Adrenal gland (tissue), 12 donors: Measurements from ENCODE around the gene HEY2. TPM values are rescaled to one million over a fixed set of nuclear protein-coding genes. Genes with fewer than 3 reads are reported as not detected.

Experiments
- DNase-seq, 7 donors: peaks; one replicate each; pipeline ENCODE4 v3.0.0-alpha.2; 2019 to 2020
- H3K27ac ChIP-seq, 5 donors: fragments of 200-600 bp; sonication (generic) in 4 of 5; 1 replicate in 3 of 5; 2 replicates in 2 of 5; pipeline versions ENCODE4 v1.5.1 to v1.8.0; 2016 to 2020; ENCODE audit warnings: mild to moderate bottlenecking in 1 of 5
- H3K27me3 ChIP-seq: fragments of 200-600 bp; 2 replicates; pipeline ENCODE4 v1.8.0; 2021
- H3K36me3 ChIP-seq, 2 donors: fragments of 200-600 bp; replicated peaks in 1 of 2; 1 replicate in 1 of 2; 2 replicates in 1 of 2; pipeline versions ENCODE4 v1.5.1 to v1.8.0; 2018 to 2022
- H3K4me1 ChIP-seq, 2 donors: fragments of 200-600 bp; replicated peaks in 1 of 2; 1 replicate in 1 of 2; 2 replicates in 1 of 2; pipeline versions ENCODE4 v1.5.1 to v1.8.0; 2018 to 2021
- H3K4me3 ChIP-seq, 4 donors: fragments of 200-600 bp; sonication (generic) in 3 of 4; one replicate each; pipeline ENCODE4 v1.5.1; 2016 to 2018
- H3K9me3 ChIP-seq, 3 donors: fragments of 200-600 bp; sonication (generic) in 1 of 3; replicated peaks in 1 of 3; 1 replicate in 2 of 3; 2 replicates in 1 of 3; pipeline versions ENCODE4 v1.5.1 to v1.8.0; 2016 to 2021
- CTCF ChIP-seq, 6 experiments: fragments of 450-650 bp in 4 of 6; fragments of 200-600 bp in 2 of 6; sonication (generic) in 1 of 6; IDR thresholded peaks; 1 replicate in 5 of 6; 2 replicates in 1 of 6; pipeline versions ENCODE4 v1.5.1 to v1.8.0; 2016 to 2021; ENCODE audit warnings: antibody characterized with exemption in 6 of 6, mild to moderate bottlenecking in 2 of 6, moderate library complexity in 1 of 6
- POLR2A ChIP-seq, 2 donors: fragments of 450-650 bp; IDR thresholded peaks; one replicate each; pipeline ENCODE4 v1.6.1; 2017; ENCODE audit warnings: antibody characterized with exemption in 2 of 2, mild to moderate bottlenecking in 2 of 2, moderate library complexity in 1 of 2
- WGBS, 4 donors: extraction: QIAGEN DNeasy Blood & Tissue Kit in 2 of 4; methylation state at CpG; one replicate each; pipeline versions ENCODE4 v1.1.5 to v1.1.7; 2013 to 2017; 5-methylcytosine and 5-hydroxymethylcytosine counted together
- intact Hi-C, 2 donors: fragments of 100-400 bp; cut with DNase I; formaldehyde crosslinking; loops; one replicate each; pipeline versions ENCODE4 v1.14.1 to v1.15.0; 2022 to 2023
- polyA plus RNA-seq, 3 donors: library from polyadenylated mRNA; stranded (reverse); fragments of 200-250 nt in 2 of 3; fragments of 350-450 nt in 1 of 3; fragmentation: Illumina TruSeq in 1 of 3; extraction: RNeasy Lipid Tissue Mini Kit (QIAGEN cat#74804) in 1 of 3; gene quantifications; one replicate each; pipeline ENCODE4 v1.2.3, GENCODE V29; 2013 to 2014
- total RNA-seq, 9 donors: library from RNA; depleted of rRNA in 4 of 9; stranded (reverse); fragments of >200 nt in 4 of 9; fragments of 120-200 nt in 1 of 9; fragmentation: NEBNext Ultra II Directional in 1 of 9; extraction: Animal tissue kit (Norgen Biotek cat#: 25700) in 1 of 9; gene quantifications; one replicate each; pipeline versions ENCODE4 v1.1.0 to v1.2.4, GENCODE V29; 2013 to 2023
- donor health status: healthy with polysubstance abuse.
- donor health status: Bipolar disorder and iron deficiency.
- donor health status: DM: yes; HTN: yes; CAD: no.
- donor health status: DM: no; HTN: no; CAD: no.
- donor health status: DM: no; HTN: no; CAD: no.
- donor health status: DM: yes; HTN: yes; CAD: no.

Gene HEY2
- total and polyA plus RNA-seq, 12 donors: 0.46 to 2.1 (median 1.2) TPM; not detected in 1

GRCh38 chr6:125718109-125718508 lies 31.3 kb upstream of the HEY2 start:
- no peak overlapping the region for H3K27ac ChIP-seq
- 76 to 81% (median 79%) methylated on average over 2 of the region's 2 CpGs for WGBS, 4 donors
- H3K4me3 ChIP-seq: no peak overlapping the region
- H3K9me3 ChIP-seq: no peaks in the 10 kb centered on the region
- no peak for DNase-seq
- intact Hi-C loops: no loop called here
- H3K27me3 ChIP-seq: no peaks in the 10 kb centered on the region
- H3K4me1 ChIP-seq: no peaks in the 10 kb centered on the region
- no peaks in the 10 kb centered on the region for H3K36me3 ChIP-seq
- no peak for TF ChIP-seq CTCF (IDR thresholded peaks at IDR 0.05)
- no peak for TF ChIP-seq POLR2A (IDR thresholded peaks at IDR 0.05)

GRCh38 chr6:125722886-125723285 lies 26.5 kb upstream of the HEY2 start:
- H3K36me3 ChIP-seq: no peaks in the 10 kb centered on the region
- H3K27ac ChIP-seq: no peak overlapping the region
- no peaks in the 10 kb centered on the region for H3K27me3 ChIP-seq
- DNase-seq: no peak
- TF ChIP-seq CTCF (IDR thresholded peaks at IDR 0.05) (no peak), POLR2A (IDR thresholded peaks at IDR 0.05) (no peak)
- no peak overlapping the region for H3K4me3 ChIP-seq
- no peaks in the 10 kb centered on the region for H3K9me3 ChIP-seq
- H3K4me1 ChIP-seq: no peaks in the 10 kb centered on the region
- intact Hi-C loops: no loop called here

- Histone ChIP-seq H3K4me1 (no peaks in the 10 kb centered on the region), H3K27me3 (no peaks in the 10 kb centered on the region), H3K4me3 (no peak overlapping the region), H3K9me3 (no peaks in the 10 kb centered on the region), H3K36me3 (no peaks in the 10 kb centered on the region), H3K27ac (no peak overlapping the region)
- no peak for TF ChIP-seq CTCF (IDR thresholded peaks at IDR 0.05)
- TF ChIP-seq POLR2A (IDR thresholded peaks at IDR 0.05): no peak
- intact Hi-C loops: no loop called here
- DNase-seq: no peak
These were observed 22.2 kb upstream of the HEY2 start for GRCh38 chr6:125727216-125727615.

GRCh38 chr6:125728739-125729138 lies 20.7 kb upstream of the HEY2 start:
- DNase-seq: peak in 1 of 7 donors; percentile 23
- intact Hi-C loops: no loop called here
- no peak for TF ChIP-seq POLR2A (IDR thresholded peaks at IDR 0.05)
- no peak for TF ChIP-seq CTCF (IDR thresholded peaks at IDR 0.05)
- H3K4me3 ChIP-seq: no peak overlapping the region
- no peak overlapping the region for H3K27ac ChIP-seq
- no peaks in the 10 kb centered on the region for H3K36me3 ChIP-seq
- H3K9me3 ChIP-seq: no peaks in the 10 kb centered on the region
- 70 to 100% (median 80%) methylated on average over 1 of the region's 1 CpG for WGBS, 4 donors
- no peaks in the 10 kb centered on the region for H3K27me3 ChIP-seq
- no peaks in the 10 kb centered on the region for H3K4me1 ChIP-seq
